NCI-H2029 (cell line): ENCODE results near the gene HSPA2.

Source experiments
- DNase-seq: peaks from one replicate; lab custom pipeline; 2025; lab: John Stamatoyannopoulos, UW

The HSPA2 gene

DNA sequence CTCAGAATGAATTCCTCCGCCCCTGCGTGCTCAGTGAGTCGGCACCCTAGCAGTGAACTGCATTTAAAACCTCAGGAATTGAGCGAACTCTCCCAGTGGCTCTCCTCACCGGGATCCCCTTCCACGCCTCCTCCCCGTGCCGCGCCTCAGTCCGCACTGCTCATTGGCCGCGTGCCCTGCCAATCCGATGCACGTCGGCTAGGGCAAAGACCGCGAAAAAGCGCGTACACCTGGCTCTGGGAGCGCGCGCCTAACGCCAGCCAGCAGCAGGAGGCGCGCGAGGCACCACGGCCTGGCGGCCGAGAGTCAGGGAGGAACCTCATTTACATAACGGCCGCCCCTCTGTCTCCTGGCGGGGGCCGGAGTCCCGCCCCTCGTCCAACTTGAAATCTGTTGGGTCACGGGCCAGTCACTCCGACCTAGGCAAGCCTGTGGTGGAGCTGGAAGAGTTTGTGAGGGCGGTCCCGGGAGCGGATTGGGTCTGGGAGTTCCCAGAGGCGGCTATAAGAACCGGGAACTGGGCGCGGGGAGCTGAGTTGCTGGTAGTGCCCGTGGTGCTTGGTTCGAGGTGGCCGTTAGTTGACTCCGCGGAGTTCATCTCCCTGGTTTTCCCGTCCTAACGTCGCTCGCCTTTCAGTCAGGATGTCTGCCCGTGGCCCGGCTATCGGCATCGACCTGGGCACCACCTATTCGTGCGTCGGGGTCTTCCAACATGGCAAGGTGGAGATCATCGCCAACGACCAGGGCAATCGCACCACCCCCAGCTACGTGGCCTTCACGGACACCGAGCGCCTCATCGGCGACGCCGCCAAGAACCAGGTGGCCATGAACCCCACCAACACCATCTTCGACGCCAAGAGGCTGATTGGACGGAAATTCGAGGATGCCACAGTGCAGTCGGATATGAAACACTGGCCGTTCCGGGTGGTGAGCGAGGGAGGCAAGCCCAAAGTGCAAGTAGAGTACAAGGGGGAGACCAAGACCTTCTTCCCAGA, at the start of gene HSPA2:
Gene HSPA2, plus strand, starts transcription at position 534 of the 995 bp plus-strand sequence. Its CDS starts 109 bp downstream, at position 643.
- DNase-seq = peak; percentile 92

DNA sequence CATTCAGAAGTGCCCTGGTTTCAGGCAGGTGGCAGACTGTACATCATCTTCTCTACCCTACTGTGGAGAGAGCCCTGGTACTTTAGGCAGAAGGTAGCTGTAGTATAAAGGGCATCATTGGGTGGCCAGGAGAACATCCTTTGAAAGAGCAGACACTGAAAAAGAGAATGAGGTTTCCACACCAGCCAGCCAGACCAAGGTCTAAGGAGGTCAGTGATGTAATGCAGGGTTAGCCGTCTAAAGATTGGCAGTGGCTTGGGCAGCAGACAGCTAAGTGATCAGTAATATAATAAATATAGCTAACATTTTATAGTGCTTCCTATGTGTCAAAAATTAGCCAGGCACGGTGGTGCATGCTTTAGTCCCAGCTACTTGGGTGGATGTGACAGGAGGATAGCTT, 48.9 kb upstream of the HSPA2 start:
- DNase-seq = no peak

DNA sequence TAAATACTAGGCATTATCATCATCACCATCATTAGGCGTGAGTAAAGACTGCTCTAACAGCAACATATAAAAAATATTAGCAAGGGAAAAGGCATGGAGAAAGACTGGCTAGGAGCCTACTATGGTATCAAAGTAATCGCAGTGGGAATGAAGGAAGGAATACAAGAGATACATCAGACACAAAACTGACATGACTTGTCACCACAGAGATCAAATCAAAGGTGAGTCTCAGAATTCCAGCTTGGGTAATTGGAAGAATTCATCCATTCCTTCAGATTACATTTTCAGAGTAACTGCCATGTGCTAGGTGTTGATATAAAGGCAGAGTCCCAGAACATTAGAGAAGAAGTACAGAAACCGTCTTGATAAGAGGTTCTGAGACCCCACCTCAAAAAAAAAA, 47.1 kb upstream of the HSPA2 start:
- no peak for DNase-seq

DNA sequence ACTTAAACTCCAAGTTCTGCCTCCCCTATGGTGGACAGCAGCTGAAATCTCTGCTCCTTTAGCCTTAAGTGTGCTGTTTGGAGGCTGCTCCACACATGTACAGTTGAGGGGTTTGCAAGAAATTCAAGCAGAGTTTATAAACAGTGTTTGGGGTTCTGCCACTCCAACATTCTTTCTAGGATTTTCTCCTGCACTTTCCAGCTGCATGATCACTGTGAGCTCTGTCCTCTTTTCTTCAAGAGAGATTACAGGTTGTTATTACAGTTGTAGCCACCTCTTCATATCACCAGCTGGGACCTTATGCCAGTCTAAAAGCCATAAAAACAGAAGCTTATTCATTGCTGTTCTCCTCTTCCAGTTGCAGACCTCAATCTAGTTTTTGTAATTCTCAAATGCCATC, 45.3 kb upstream of the HSPA2 start:
- DNase-seq = no peak

DNA sequence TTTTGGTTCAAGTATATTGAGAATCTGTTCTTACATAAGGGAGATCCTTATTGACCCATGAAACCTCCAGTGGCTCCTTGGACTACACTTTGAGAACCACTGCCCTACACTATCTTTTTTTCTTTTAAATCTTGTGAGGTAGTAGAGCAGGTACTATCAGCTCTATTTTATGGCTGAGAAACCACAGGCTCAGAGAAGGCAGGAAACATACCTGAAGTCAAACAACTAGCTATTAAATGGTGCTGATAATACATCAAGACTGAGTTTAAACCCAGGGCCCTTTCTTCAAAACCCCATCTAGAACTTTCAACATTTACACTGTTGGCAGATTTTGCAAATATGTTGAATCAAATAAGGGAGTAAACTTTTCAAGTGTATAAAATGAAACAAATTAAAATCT, 43.8 kb upstream of the HSPA2 start:
- DNase-seq = no peak

DNA sequence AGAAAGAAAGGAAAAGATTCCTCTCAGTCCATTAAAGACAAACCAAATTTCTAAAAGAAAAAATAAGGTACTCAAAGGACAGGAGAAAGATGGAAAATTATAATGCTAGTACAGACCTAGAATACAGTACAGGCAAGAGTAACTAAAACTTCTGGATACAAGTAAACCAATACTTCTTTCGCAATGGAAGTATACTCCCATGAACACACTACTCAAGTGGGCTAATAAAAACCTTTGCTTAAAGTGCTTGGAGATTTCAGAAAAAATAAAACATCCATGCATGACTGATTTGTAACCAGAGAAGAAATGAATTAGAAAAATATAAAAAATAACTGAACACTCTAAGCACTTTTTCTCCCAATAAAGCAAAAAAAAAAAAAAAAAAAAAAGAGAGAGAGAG, 40.5 kb upstream of the HSPA2 start:
- no peak for DNase-seq

DNA sequence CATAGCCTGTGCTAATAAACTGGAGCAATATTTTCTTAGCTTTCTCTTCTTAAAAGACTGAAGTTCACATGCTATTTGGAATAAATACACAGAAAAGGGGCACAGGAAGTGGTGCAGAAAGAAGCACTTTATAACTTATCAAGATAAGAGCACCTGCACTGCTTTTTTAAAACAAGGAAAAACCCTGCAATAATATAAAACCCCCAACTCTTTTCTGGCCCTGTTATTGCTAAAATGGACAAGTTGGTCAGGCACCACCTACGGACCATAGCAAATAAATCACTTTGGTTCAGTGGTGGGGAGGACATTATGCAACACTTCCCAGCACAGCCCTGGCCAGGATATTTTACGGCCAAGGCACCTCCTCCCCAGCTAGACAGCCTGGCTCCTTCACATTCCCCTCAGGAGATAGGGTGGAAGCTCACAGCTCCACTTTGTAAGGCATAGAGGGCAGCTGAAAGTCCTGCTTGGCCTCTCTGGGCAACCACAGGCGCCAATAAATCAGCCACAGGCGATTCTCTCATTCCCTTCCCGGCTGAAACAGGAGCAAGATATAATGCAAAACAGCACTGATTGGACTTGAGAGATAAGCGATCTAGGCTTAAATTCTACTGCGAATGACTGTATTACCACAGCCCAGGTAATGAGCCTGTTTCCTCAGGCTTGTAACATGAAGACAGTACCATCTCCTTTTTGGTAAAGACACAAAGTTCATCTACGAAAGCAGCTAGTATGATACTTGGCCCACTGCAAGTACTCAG, 39.0 kb upstream of the HSPA2 start:
- DNase-seq = peak; percentile 10

DNA sequence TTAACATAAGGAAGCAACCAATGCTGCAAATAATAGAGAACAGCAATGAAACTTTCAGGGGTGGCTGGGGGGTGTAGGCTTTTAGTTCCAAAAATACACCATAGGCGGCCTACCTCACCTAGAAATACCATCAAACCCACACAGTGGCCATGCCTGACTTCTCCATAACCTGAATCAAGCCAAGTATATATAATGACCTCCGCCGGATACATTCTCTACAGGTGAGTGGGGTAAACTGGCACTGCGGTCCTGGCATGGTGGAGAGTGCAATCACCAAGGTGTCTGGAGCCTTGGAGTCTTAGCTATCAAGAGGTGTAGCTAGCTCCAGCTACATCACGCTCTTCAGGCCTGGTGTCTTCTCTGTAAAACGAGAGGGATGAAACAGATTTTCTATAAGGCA, 38.1 kb upstream of the HSPA2 start:
- DNase-seq = no peak

DNA sequence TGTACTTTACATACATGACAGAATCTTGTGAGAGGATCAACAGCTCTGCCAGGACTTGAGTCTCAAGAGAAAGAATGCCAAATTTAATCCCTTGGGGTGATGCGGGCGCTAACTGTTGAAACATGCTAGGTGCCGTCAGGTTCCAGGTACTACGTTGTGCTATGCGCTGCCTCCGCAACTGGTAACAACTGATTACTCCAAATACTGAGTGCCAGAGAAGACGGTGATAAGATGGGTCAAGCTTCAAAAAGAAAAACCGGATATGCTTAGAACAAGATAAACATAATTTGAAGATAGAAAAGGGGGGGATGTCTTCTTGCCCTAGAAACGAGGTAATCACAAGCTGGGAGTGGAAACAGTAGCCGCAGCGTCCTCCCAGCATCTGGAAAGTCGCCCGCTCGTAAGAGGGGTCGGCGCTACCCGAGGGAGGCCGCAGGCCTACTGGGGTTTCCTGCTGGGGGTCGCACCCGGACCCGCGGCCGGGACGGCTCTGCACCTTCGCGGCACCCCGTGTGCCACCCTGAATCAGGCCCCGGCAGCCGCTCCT, 37.6 kb upstream of the HSPA2 start:
- no peak for DNase-seq

DNA sequence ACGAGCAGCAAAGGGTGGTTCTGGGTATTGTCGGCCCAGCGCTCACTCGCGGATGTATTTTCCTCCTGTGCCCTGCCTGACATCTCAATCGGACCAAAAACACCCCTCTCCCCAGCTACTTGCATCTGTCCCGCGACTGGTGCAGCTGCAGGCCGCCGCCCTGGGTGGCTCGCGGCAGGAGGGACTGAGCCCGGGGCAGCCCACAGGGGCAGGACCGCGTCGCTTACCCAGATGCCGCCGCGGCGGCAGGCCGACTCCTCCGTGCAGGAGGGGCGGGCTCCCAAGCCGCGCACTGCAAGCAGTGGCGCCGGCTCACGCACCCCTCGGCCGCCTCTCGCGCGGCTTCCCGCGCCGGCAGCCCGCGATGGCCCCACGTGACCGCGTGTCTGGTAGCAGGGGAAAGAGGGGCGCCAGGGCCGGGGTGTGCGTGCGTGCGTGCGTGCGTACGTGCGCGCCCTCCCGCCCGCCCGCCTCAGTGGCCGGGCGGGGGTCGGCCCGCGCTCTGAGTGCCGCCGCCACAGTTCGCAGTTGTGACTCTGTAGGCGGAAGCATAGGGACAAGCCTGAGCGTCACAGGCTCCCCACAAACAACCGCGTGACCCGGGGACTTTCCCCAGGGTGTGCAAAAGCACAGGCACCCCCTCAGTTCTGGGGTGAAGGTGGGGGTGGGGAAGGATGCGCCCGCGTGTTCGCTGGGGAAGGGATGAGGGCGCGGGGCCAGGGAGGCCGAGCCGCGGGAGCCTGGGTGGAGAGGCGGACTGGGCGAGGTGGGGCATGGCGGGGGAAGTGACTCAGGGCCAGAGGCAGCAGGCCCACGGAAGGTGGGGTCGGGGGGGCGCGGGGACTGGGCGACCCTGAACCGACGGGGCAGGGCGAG, 36.9 kb upstream of the HSPA2 start, which contains the start of gene ZBTB25:
Gene ZBTB25, minus strand, starts transcription at position 405 of the 876 bp plus-strand sequence. CDS start 13,305 bp downstream, outside the sequence.
- DNase-seq = peak; percentile 74

DNA sequence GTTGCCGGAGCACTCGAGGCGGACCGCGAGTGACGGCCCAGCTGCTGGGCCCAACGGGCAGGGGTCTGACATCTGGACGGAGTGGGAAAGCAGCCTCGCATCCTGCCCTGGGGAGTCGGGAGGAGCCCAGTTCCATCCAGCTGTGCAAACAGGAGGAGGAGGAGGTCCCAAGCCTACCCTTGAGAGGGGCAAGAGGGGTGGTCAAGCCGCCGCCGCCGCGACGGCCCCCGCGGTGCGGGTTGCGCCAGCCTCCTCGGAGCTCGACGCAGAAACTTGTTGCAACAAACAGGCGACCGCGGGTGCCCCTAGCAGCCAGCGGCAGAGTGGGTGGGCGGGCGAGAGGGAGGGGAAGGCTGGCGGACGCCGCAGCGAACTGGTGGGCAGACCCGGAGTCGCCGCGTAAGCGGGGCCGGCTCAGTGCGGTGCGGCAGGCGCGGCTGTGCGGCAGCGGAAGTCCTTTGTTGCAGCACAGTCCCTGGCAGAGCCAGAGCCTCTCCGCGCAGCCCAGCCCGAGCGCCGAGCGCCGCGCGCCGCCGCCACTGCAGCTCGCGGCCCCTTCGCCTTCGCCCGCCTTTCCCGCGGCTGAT, 36.1 kb upstream of the HSPA2 start, which contains the start of gene ZBTB1:
Gene ZBTB1, plus strand, starts transcription at position 461 of the 587 bp plus-strand sequence. CDS start 16,735 bp downstream, outside the sequence.
- peak; percentile 53 for DNase-seq

DNA sequence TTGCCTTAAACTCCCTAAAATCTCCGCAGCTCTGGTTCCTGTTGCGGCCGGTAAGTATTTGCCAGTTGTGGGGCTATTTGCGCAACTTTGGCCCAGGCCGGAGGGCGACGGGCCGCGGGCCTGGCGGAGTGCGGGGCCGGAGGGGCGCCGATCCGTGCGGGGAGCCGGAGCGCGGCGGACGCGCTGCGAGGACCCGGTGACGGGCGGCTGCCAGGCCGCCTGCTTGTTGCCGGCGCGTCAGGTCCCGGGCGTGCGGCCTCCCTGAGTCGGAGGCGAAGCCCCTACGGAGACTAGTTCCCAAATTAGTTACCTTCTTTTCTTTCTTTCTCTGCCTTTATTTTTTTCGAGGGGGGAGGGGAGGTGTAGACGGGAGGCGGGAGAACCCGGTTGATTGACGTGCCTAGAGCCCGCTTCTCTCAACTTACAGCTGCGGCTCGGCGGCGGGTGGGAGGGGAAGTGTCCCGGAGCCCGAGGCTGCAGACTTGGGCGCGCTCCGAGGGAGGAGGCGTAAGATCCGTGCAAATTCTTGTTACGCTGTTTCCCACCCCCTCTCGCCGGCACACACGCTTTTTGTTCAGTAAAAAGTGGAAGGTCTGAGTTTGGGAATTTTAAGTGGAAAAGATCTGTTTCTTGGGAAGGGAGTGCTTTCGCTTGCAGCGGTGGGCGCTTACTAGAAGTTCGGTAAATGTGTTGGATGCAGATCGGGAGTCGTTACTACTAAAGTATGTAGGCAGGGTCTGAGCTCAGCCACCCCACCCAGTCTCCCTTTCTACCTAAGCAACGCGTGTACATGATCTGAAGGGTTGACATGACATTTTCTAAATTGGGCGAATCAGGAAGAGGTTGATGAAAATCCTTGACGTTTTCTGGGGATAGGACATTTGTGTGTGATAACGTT, 35.4 kb upstream of the HSPA2 start:
- DNase-seq = peak; percentile 45

DNA sequence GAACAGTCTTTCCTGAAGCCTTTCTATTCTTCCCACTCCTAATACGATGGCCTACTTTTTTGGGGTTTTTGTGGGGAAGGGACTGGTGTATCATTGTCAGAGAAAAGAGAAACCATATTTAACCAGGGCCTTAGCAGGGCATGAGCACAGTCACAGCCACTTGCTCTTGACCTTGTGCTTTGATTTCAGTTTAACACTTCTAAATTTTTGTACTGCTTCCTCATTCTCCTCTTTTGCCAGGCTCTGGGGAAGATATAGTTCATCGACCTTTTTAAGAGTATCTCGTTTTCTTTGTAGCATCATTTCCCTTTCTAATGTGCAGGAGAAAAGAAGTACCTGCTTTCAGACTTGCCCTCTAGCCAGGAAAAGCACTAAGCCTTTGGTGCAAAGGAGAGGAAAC, 33.8 kb upstream of the HSPA2 start:
- no peak for DNase-seq

DNA sequence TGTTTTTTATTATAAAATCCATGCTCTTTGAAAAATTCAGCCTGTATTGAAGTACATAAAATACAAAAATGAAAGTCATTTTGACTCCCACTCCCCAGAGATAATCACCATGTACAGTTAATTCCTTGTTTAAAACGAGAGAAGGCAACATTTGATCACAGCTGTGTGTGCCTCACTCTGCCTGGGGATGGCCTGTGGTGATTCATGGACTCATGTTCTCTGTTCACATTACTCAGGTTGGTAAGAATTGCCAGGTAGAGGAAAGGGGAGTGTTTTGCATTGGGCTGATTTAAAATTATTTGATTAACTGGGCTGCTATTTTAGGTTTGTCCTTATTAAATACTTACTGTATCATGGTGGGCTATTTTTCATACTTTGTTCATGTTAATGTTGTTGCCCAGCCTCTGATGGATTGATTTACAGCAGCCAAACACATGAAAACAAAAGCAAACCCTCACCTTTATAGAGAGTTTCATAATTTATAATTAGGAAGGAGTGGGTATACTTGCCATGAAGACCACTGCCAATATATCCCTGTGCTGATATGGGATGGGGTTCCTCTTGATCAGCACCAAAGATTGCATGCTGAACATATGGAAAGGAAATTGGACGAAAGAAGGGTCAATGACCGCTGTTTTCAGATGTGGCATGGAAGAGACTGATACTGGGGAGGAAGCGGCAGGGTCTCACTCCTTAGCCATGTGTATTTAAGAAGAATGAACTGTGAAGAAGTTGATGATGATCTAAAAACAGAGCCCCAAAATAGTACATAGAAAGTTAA, 33.0 kb upstream of the HSPA2 start:
- no peak for DNase-seq

DNA sequence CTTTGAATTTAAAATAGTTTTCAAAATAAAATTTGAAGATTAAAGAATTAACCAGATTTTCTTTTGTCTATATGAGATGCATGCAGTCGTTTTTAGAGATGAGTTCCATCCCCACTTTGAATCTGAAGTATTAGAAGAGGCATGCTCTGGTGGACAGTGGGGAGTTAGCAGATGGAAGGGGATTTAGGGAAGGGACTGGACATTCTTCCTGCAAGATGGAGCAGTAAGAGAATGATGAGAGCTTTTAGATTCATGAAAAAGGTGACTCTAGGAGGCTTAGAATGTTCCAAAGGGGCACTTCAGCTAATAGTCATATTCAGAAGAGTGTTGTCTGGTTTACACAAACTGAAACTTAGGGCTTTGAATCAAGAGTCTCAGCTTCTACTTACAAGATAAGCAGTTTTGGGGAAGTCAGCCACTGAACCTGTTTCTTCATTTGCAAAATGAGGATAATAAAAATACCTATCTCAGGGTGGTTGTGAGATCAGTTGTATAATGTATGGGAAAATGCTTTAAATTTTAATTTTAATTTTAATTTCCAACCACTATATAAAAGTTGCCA, 32.2 kb upstream of the HSPA2 start:
- no peak for DNase-seq

DNA sequence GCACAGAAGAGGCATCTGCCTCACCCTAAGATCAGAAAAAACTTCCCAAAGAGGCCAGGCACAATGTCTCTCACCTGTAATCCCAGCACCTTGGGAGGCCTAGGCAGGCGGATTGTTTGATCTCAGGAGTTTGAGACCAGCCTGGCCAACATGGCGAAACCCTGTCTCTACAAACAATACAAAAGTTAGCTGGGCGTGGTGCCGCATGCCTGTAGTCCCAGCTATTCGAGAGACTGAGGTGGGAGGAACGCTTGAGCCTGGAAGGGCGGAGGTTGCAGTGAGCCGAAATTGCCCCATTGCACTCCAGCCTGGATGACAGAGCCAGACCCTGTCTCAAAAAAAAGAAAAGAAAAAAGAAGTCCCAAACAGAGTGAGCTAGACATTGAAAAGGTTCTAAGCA, 31.5 kb upstream of the HSPA2 start:
- no peak for DNase-seq

DNA sequence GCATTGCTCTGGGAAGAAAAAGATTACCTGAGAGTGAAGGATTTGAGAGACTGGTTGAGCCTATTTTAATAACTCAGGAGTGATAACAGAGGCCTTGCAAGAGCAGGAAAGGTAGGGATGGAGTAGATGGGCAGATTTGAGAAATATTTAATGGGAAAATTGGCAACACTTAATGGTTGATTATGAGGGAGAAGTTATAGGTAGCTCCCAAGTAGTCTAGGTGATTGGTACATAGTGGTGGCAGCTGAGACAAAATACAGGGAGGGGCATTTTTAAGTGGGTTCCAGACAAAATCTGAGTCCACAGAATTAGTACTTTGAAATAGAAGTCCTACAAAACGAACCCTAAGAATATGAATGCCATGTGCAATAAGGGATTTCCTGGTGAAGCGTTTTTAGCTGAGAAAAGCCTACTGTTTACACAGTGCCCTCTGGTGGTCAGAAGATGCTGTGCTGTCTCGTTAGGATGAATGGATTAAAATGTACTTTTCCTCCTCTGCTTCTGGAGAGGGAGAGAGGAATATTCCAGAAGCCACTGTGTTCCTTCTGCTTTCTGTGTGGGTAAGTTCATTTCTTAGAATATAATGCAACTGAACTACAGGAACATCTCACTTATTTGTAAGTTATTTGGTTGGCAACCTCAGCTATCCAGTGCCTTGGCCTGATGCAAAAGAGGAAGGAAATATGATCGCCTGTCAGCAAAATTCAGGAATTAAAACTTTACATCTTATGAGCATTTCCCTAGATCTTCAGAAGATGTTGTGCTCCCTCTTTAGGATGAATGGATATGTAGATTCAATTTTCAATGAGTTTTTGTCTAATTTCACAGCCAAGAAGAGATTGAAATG, 29.5 kb upstream of the HSPA2 start:
- peak; percentile 24 for DNase-seq

DNA sequence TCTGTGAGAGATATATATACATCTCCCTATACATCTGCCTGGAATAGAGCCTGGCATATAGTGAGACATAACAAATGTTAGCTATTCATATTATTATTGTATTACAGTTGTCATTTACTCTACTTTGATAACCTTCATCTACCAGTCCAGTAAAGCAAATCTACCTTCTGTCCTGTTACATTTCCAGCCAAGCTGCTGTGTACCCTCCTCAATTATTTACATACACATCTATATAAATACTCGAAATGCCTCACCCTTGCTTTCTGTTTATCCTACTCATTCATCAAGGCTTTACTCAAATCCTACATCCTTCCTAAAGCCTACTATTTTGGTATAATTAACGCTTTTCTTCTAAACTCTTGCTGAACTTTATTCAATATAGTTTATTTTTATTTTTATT, 27.3 kb upstream of the HSPA2 start:
- no peak for DNase-seq
